Measurements from ENCODE around the gene MAPK1. TPM values are rescaled to one million over a fixed set of nuclear protein-coding genes. Genes with fewer than 3 reads are reported as not detected.
"Not testable (repeated sequence)": the region's sequence is repeated elsewhere in the genome, so short reads cannot be mapped to it uniquely, and the experiment has no call there.

Gene MAPK1
- total and polyA plus RNA-seq, 4 donors: 16.3 to 154 (median 54.3) TPM

GRCh38 chr22:21802673-21803072, 64.8 kb downstream of the MAPK1 start:
- Histone ChIP-seq H3K9me3 (ENCODE audit: control insufficient read depth in 4 of 4, insufficient read depth in 3 of 4, low read length in 3 of 4) (no peaks in the 10 kb centered on the region), H3K4me3 (no peak overlapping the region), H3K4me1 (ENCODE audit: control insufficient read depth in 5 of 5, insufficient read depth in 5 of 5, low read length in 5 of 5) (peaks cover 0 to 6% (median 0%) of the 10 kb centered on the region in 5 donors), H3K9ac (ENCODE audit: insufficient read depth in 1 of 2, low read length in 2 of 2) (no peak overlapping the region), H3K36me3 (ENCODE audit: control insufficient read depth in 4 of 4, insufficient read depth in 4 of 4, low read length in 4 of 4) (peaks cover 26 to 33% (median 32%) of the 10 kb centered on the region in 4 donors), H3K27me3 (ENCODE audit: control insufficient read depth in 3 of 3, insufficient read depth in 3 of 3, low read length in 2 of 3) (no peaks in the 10 kb centered on the region), H3K27ac (ENCODE audit: low read depth in 1 of 2, low read length in 1 of 2) (no peak overlapping the region)
- 97 to 100% methylated on average over 1 of the region's 1 CpG for WGBS, 2 donors
- ATAC-seq (ENCODE audit: insufficient read depth, low FRiP score) (no peak), DNase-seq (no peak)
- no peak for TF ChIP-seq CTCF (IDR thresholded peaks at IDR 0.05; ENCODE audit: control extremely low read depth, extremely low read depth)

GRCh38 chr22:21802056-21802455, 65.4 kb downstream of the MAPK1 start:
- no peak for DNase-seq
- Histone ChIP-seq H3K4me1 (ENCODE audit: control insufficient read depth in 5 of 5, insufficient read depth in 5 of 5, low read length in 5 of 5) (peaks cover 0 to 4% (median 0%) of the 10 kb centered on the region in 5 donors), H3K27me3 (ENCODE audit: control insufficient read depth in 3 of 3, insufficient read depth in 3 of 3, low read length in 2 of 3) (no peaks in the 10 kb centered on the region), H3K4me3 (no peak overlapping the region), H3K9ac (ENCODE audit: insufficient read depth in 1 of 2, low read length in 2 of 2) (no peak overlapping the region), H3K9me3 (ENCODE audit: control insufficient read depth in 4 of 4, insufficient read depth in 3 of 4, low read length in 3 of 4) (no peaks in the 10 kb centered on the region), H3K36me3 (ENCODE audit: control insufficient read depth in 4 of 4, insufficient read depth in 4 of 4, low read length in 4 of 4) (peaks cover 23 to 33% (median 31%) of the 10 kb centered on the region in 4 donors), H3K27ac (ENCODE audit: low read depth in 1 of 2, low read length in 1 of 2) (no peak overlapping the region)
- 96 to 97% methylated on average over 9 of the region's 9 CpGs for WGBS, 2 donors
- no peak for TF ChIP-seq CTCF (IDR thresholded peaks at IDR 0.05; ENCODE audit: control extremely low read depth, extremely low read depth)
- no peak for ATAC-seq (ENCODE audit: insufficient read depth, low FRiP score)

- not testable (repeated sequence) for H3K9ac ChIP-seq (ENCODE audit: insufficient read depth in 1 of 2, low read length in 2 of 2); ATAC-seq (ENCODE audit: insufficient read depth, low FRiP score); H3K27me3 ChIP-seq (ENCODE audit: control insufficient read depth in 3 of 3, insufficient read depth in 3 of 3, low read length in 2 of 3); H3K9me3 ChIP-seq (ENCODE audit: control insufficient read depth in 4 of 4, insufficient read depth in 3 of 4, low read length in 3 of 4); DNase-seq; H3K27ac ChIP-seq (ENCODE audit: low read depth in 1 of 2, low read length in 1 of 2); H3K4me3 ChIP-seq; H3K4me1 ChIP-seq (ENCODE audit: control insufficient read depth in 5 of 5, insufficient read depth in 5 of 5, low read length in 5 of 5)
- peaks cover 17 to 36% (median 31%) of the 10 kb centered on the region in 4 donors for H3K36me3 ChIP-seq (ENCODE audit: control insufficient read depth in 4 of 4, insufficient read depth in 4 of 4, low read length in 4 of 4)
- 97 to 98% methylated on average over 7 of the region's 7 CpGs for WGBS, 2 donors
Observed at GRCh38 chr22:21801304-21801644, 66.2 kb downstream of the MAPK1 start.

GRCh38 chr22:21800552-21801303, 66.7 kb downstream of the MAPK1 start:
- H3K4me1 ChIP-seq (ENCODE audit: control insufficient read depth in 5 of 5, insufficient read depth in 5 of 5, low read length in 5 of 5): peaks cover 0 to 4% (median 0%) of the 10 kb centered on the region in 5 donors
- WGBS, 2 donors: 98% methylated on average over 9 of the region's 9 CpGs
- H3K27me3 ChIP-seq (ENCODE audit: control insufficient read depth in 3 of 3, insufficient read depth in 3 of 3, low read length in 2 of 3): no peaks in the 10 kb centered on the region
- H3K9me3 ChIP-seq (ENCODE audit: control insufficient read depth in 4 of 4, insufficient read depth in 3 of 4, low read length in 3 of 4): no peaks in the 10 kb centered on the region
- no peak for TF ChIP-seq CTCF (IDR thresholded peaks at IDR 0.05; ENCODE audit: control extremely low read depth, extremely low read depth)
- ATAC-seq (ENCODE audit: insufficient read depth, low FRiP score) (no peak), DNase-seq (no peak)
- no peak overlapping the region for H3K27ac ChIP-seq (ENCODE audit: low read depth in 1 of 2, low read length in 1 of 2)
- no peak overlapping the region for H3K4me3 ChIP-seq
- H3K9ac ChIP-seq (ENCODE audit: insufficient read depth in 1 of 2, low read length in 2 of 2): no peak overlapping the region
- H3K36me3 ChIP-seq (ENCODE audit: control insufficient read depth in 4 of 4, insufficient read depth in 4 of 4, low read length in 4 of 4): peaks cover 12 to 37% (median 31%) of the 10 kb centered on the region in 4 donors

Measured in lung (tissue), 12 donors.